ENCODE results near the gene ARG1.
"Not testable (repeated sequence)": the region's sequence is repeated elsewhere in the genome, so short reads cannot be mapped to it uniquely, and the experiment has no call there.

ARG1 gene

GRCh38 chr6:131572686-131573415 lies at the start of gene ARG1:
Gene ARG1, plus strand, starts transcription at chr6:131573226. Its CDS starts 57 bp downstream, at chr6:131573283.
- no peak for TF ChIP-seq CTCF (IDR thresholded peaks at IDR 0.05; ENCODE audit: low read depth, low read length)
- no peak within 1 kb of the TSS for H3K4me3 ChIP-seq (ENCODE audit: low read depth, low read length)

GRCh38 chr6:131523988-131524673 lies 48.9 kb upstream of the ARG1 start:
- no peak overlapping the region for H3K4me3 ChIP-seq (ENCODE audit: low read depth, low read length)
- TF ChIP-seq CTCF (IDR thresholded peaks at IDR 0.05; ENCODE audit: low read depth, low read length), result no peak

- no peak overlapping the region for H3K4me3 ChIP-seq (ENCODE audit: low read depth, low read length)
- no peak for TF ChIP-seq CTCF (IDR thresholded peaks at IDR 0.05; ENCODE audit: low read depth, low read length)
Measured at GRCh38 chr6:131524695-131525336, 48.2 kb upstream of the ARG1 start.

- not testable (repeated sequence) for H3K4me3 ChIP-seq (ENCODE audit: low read depth, low read length)
Measured at GRCh38 chr6:131530936-131531335, 42.1 kb upstream of the ARG1 start.

- H3K4me3 ChIP-seq (ENCODE audit: low read depth, low read length), result not testable (repeated sequence)
Measured at GRCh38 chr6:131531681-131532080, 41.3 kb upstream of the ARG1 start.

- H3K4me3 ChIP-seq (ENCODE audit: low read depth, low read length), result no peak overlapping the region
- no peak for TF ChIP-seq CTCF (IDR thresholded peaks at IDR 0.05; ENCODE audit: low read depth, low read length)
Measured at GRCh38 chr6:131532580-131533039, 40.4 kb upstream of the ARG1 start.

GRCh38 chr6:131538615-131539014 lies 34.4 kb upstream of the ARG1 start:
- not testable (repeated sequence) for H3K4me3 ChIP-seq (ENCODE audit: low read depth, low read length)

- TF ChIP-seq CTCF (IDR thresholded peaks at IDR 0.05; ENCODE audit: low read depth, low read length), result no peak
- no peak overlapping the region for H3K4me3 ChIP-seq (ENCODE audit: low read depth, low read length)
Measured at GRCh38 chr6:131545317-131545716, 27.7 kb upstream of the ARG1 start.
